Adrenal gland (tissue), 5 donors: ENCODE data around the gene ACSF3.
A peak's percentile ranks its signal among the peaks of the same experiment; 100 is the strongest.

ENCODE experiments used
- POLR2A ChIP-seq, 2 donors: fragments of 450-650 bp; IDR thresholded peaks; one replicate each; pipeline ENCODE4 v1.6.1; 2017; ENCODE audit warnings: antibody characterized with exemption in 2 of 2, mild to moderate bottlenecking in 2 of 2, moderate library complexity in 1 of 2
- TF ChIP-seq, protein P1 (sequence below), 6 experiments: fragments of 450-650 bp in 4 of 6; fragments of 200-600 bp in 2 of 6; sonication (generic) in 1 of 6; IDR thresholded peaks; 1 replicate in 5 of 6; 2 replicates in 1 of 6; pipeline versions ENCODE4 v1.5.1 to v1.8.0; 2016 to 2021; ENCODE audit warnings: antibody characterized with exemption in 6 of 6, mild to moderate bottlenecking in 2 of 6, moderate library complexity in 1 of 6
- donor health status: DM: no; HTN: no; CAD: no.

DNA sequence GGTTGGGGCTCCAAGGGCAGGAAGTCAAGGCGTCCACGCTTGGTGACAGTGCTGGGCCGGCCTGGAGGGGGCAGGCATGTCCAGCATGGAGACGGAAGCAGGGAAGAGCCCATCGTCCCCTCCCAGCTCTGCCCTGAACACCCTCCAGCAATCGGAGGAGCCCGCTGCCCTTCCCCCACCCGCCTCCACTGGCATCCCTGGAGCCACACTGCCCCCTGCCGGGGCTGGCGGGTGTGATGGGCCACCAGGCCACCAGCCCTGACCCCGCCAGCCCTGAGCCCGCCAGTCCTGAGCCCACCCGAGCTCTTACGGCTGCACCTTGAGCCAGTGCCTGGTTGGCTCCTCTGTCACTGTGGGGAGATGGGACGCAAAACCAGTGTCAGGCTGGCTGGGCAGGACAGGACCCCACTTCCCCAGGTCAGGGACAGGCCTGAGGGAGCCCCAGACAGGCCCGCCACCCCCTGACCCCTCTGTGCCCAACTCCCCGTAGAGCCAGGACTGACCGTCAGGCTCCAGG lies 73.8 kb downstream of the ACSF3 start:
- TF ChIP-seq, protein P1, sequence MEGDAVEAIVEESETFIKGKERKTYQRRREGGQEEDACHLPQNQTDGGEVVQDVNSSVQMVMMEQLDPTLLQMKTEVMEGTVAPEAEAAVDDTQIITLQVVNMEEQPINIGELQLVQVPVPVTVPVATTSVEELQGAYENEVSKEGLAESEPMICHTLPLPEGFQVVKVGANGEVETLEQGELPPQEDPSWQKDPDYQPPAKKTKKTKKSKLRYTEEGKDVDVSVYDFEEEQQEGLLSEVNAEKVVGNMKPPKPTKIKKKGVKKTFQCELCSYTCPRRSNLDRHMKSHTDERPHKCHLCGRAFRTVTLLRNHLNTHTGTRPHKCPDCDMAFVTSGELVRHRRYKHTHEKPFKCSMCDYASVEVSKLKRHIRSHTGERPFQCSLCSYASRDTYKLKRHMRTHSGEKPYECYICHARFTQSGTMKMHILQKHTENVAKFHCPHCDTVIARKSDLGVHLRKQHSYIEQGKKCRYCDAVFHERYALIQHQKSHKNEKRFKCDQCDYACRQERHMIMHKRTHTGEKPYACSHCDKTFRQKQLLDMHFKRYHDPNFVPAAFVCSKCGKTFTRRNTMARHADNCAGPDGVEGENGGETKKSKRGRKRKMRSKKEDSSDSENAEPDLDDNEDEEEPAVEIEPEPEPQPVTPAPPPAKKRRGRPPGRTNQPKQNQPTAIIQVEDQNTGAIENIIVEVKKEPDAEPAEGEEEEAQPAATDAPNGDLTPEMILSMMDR (IDR thresholded peaks at IDR 0.05) = peak; percentile 79 to 98 (median 95)
- TF ChIP-seq POLR2A (IDR thresholded peaks at IDR 0.05) = no peak
